Nephron progenitor cell (in vitro differentiated cells): Measurements from ENCODE around the gene RAB3GAP1.

Source experiments
- DNase-seq: peaks from one replicate; pipeline ENCODE4 v3.0.0; 2021
- H3K27ac Mint-ChIP-seq: 2 replicates; pipeline ENCODE4 v1.8.0; 2021; ENCODE audit warnings: mild to moderate bottlenecking, moderate library complexity, mixed read lengths
- H3K27me3 Mint-ChIP-seq: 2 replicates; pipeline ENCODE4 v1.8.0; 2021; ENCODE audit warnings: mild to moderate bottlenecking, low read depth, mixed read lengths; ENCODE audit not compliant: poor library complexity
- H3K36me3 Mint-ChIP-seq: 2 replicates; pipeline ENCODE4 v1.8.0; 2021; ENCODE audit warnings: low read depth, mixed read lengths
- H3K4me1 Mint-ChIP-seq: 2 replicates; pipeline ENCODE4 v1.8.0; 2021; ENCODE audit warnings: mixed read lengths
- H3K4me3 Mint-ChIP-seq: 2 replicates; pipeline ENCODE4 v1.8.0; 2021; ENCODE audit warnings: mild to moderate bottlenecking, moderate library complexity, mixed read lengths
- H3K9me3 Mint-ChIP-seq: 2 replicates; pipeline ENCODE4 v1.8.0; 2021; ENCODE audit warnings: mild to moderate bottlenecking, moderate library complexity, mixed read lengths
- TF ChIP-seq, protein P1 (sequence below): fragments of 200-600 bp; sonication (generic); IDR thresholded peaks from 2 replicates; pipeline ENCODE4 v1.5.0; 2021; ENCODE audit warnings: antibody characterized with exemption

The RAB3GAP1 gene

DNA sequence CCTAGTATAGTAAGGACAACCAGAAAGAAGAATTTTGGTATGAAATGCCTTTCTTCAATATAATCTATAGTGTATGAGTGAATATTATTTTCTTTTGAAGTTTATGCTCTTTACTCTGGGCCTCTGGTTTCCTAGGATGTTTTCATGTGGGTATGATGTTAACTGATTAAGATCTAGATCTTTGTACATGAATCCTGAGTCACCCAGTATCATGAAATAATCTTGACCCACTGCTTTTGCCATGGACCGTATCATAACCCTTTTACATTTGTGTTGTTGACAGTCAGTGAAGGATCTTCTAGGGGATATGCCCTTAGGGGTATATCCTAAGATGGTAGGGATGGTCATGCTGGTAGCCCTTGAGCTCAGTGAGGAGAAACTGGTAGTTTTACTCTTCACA lies 100.3 kb downstream of the RAB3GAP1 start:
- Mint-ChIP-seq H3K4me1 (peaks cover 18% of the 10 kb centered on the region), H3K9me3 (no peaks in the 10 kb centered on the region), H3K27me3 (no peaks in the 10 kb centered on the region), H3K27ac (no peak overlapping the region), H3K36me3 (peaks cover 60% of the 10 kb centered on the region), H3K4me3 (no peak overlapping the region)
- TF ChIP-seq, protein P1, sequence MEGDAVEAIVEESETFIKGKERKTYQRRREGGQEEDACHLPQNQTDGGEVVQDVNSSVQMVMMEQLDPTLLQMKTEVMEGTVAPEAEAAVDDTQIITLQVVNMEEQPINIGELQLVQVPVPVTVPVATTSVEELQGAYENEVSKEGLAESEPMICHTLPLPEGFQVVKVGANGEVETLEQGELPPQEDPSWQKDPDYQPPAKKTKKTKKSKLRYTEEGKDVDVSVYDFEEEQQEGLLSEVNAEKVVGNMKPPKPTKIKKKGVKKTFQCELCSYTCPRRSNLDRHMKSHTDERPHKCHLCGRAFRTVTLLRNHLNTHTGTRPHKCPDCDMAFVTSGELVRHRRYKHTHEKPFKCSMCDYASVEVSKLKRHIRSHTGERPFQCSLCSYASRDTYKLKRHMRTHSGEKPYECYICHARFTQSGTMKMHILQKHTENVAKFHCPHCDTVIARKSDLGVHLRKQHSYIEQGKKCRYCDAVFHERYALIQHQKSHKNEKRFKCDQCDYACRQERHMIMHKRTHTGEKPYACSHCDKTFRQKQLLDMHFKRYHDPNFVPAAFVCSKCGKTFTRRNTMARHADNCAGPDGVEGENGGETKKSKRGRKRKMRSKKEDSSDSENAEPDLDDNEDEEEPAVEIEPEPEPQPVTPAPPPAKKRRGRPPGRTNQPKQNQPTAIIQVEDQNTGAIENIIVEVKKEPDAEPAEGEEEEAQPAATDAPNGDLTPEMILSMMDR: no peak
- no peak for DNase-seq

DNA sequence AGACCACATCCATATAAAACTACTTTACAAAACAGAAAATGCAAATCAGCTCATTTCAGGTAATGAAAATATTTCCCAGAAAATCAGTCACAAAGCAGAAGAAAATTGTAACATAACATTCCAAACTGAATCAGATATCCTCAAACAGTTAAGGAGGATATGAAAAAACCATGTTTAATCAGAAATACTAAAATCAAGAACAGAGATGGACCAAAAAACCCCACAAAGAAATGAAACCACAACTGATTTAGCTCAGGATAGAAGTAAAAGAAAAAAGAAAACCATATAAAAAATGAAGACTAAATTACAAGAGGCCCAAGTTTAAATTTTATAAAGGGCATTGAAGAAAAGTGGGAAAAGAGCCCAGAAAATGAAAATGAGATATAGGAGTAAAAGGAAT lies 102.9 kb downstream of the RAB3GAP1 start:
- Mint-ChIP-seq H3K27ac (peak overlapping the region; percentile 7), H3K36me3 (peaks cover 78% of the 10 kb centered on the region), H3K4me1 (peaks cover 18% of the 10 kb centered on the region), H3K9me3 (no peaks in the 10 kb centered on the region), H3K27me3 (no peaks in the 10 kb centered on the region), H3K4me3 (no peak overlapping the region)
- TF ChIP-seq, protein P1: no peak
- no peak for DNase-seq

DNA sequence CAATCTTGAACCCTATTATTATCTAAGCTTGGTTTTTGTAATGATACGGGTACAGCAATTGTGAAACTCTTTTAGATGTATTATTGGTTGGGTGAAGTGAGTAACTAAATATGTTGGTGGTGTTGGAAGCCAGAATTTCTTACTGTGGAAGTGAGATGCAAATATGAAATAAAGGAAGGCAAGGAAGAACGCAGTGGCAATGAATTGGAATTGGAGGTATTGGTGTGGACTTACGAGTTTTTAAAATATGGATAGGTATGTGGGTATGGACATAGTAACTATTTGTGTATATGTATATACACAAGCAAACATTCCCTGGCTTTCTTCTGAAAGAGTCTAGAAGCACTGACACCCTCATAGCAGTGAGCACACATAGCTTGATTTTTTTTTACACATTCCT lies 105.8 kb downstream of the RAB3GAP1 start:
- H3K9me3 Mint-ChIP-seq: no peaks in the 10 kb centered on the region
- no peak overlapping the region for H3K4me3 Mint-ChIP-seq
- no peaks in the 10 kb centered on the region for H3K27me3 Mint-ChIP-seq
- H3K36me3 Mint-ChIP-seq: peaks cover 64% of the 10 kb centered on the region
- H3K4me1 Mint-ChIP-seq: no peaks in the 10 kb centered on the region
- no peak for DNase-seq
- no peak overlapping the region for H3K27ac Mint-ChIP-seq
- TF ChIP-seq, protein P1: no peak

DNA sequence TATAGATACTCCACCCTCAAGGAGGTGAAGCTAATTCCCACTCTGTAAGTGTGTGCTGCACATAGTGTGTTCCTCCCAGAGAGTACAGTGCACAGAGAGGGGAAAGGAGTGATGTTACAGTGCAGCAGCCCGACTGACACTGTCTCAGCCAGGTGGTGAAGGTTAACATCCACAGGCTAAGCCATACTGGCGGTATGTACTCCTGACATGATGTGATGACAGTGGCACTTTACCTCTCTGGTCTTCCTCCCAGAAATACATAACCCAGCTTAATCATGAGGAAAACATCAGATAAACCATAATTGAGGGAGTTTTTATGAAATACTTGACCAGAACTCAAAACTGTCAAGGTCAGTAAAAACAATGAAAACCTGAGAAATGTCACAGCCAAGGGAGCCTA lies 107.1 kb downstream of the RAB3GAP1 start:
- no peak for DNase-seq
- Mint-ChIP-seq H3K4me3 (no peak overlapping the region), H3K27me3 (no peaks in the 10 kb centered on the region), H3K27ac (no peak overlapping the region), H3K9me3 (no peaks in the 10 kb centered on the region), H3K36me3 (peaks cover 62% of the 10 kb centered on the region), H3K4me1 (no peaks in the 10 kb centered on the region)
- TF ChIP-seq, protein P1: no peak

DNA sequence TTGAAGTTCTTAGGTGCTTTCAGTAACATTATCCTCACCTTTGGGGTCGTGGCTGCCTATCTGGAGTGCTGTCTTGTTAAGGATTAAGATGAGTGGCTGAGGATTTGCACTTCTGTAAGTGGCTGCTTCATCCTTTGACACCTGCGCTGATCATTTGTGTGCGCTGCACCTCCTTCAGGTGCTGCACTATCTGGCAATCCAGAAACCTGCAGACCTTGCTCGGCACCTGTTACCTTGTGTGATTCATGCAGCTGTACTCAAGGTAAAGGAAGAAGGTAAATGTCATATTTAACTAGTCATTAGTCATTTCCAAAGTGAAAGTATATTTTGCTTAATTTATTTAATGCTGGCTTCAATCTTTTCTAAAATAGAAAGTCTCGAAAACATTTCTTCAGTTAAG lies 110.3 kb downstream of the RAB3GAP1 start:
- no peak overlapping the region for H3K4me3 Mint-ChIP-seq
- H3K27me3 Mint-ChIP-seq: no peaks in the 10 kb centered on the region
- TF ChIP-seq, protein P1: no peak
- peaks cover 53% of the 10 kb centered on the region for H3K36me3 Mint-ChIP-seq
- no peak for DNase-seq
- H3K27ac Mint-ChIP-seq: no peak overlapping the region
- H3K4me1 Mint-ChIP-seq: no peaks in the 10 kb centered on the region
- no peaks in the 10 kb centered on the region for H3K9me3 Mint-ChIP-seq

DNA sequence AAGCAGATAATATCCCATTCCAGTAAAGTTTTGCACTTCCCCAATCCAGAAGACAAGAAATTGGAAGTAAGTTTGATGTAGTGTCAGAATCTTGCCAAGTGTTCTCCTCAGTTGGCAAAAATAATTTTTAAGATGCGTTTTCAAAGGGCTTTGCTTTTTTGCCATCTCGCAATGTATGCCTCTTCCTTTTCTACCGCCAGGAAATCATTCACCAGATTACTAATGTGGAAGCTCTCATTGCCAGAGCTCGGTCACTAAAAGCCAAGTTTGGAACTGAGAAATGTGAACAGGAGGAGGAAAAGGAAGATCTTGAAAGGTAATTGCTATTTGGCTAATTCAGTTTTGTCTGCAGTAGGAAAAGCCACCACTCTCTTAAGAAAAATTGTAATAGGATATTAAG lies 110.7 kb downstream of the RAB3GAP1 start:
- no peak overlapping the region for H3K4me3 Mint-ChIP-seq
- TF ChIP-seq, protein P1: no peak
- H3K36me3 Mint-ChIP-seq: peaks cover 53% of the 10 kb centered on the region
- no peaks in the 10 kb centered on the region for H3K27me3 Mint-ChIP-seq
- H3K9me3 Mint-ChIP-seq: no peaks in the 10 kb centered on the region
- H3K27ac Mint-ChIP-seq: no peak overlapping the region
- no peak for DNase-seq
- H3K4me1 Mint-ChIP-seq: no peaks in the 10 kb centered on the region
